Fibroblast of skin of back (primary cell): Measurements from ENCODE around the gene SEL1L2.

Experiments
- DNase-seq: peaks from one replicate; pipeline ENCODE4 v3.0.0-alpha.2; 2013

The SEL1L2 gene

GRCh38 chr20:13810446-13810845 lies 180.0 kb downstream of the SEL1L2 start:
- no peak for DNase-seq

GRCh38 chr20:13809855-13810254 lies 180.6 kb downstream of the SEL1L2 start:
- DNase-seq, result no peak

GRCh38 chr20:13809373-13809772 lies 181.0 kb downstream of the SEL1L2 start:
- no peak for DNase-seq

GRCh38 chr20:13800728-13801134 lies 189.7 kb downstream of the SEL1L2 start:
- peak; percentile 23 for DNase-seq

- DNase-seq, result no peak
These were observed 190.4 kb downstream of the SEL1L2 start for GRCh38 chr20:13799974-13800373.
